Measurements from ENCODE around the gene ANO10. TPM values are rescaled to one million over a fixed set of nuclear protein-coding genes. Genes with fewer than 3 reads are reported as not detected.
"Not testable (repeated sequence)": the region's sequence is repeated elsewhere in the genome, so short reads cannot be mapped to it uniquely, and the experiment has no call there.

The ANO10 gene
- total and polyA plus RNA-seq, 8 donors = 3.6 to 202 (median 12.5) TPM

DNA sequence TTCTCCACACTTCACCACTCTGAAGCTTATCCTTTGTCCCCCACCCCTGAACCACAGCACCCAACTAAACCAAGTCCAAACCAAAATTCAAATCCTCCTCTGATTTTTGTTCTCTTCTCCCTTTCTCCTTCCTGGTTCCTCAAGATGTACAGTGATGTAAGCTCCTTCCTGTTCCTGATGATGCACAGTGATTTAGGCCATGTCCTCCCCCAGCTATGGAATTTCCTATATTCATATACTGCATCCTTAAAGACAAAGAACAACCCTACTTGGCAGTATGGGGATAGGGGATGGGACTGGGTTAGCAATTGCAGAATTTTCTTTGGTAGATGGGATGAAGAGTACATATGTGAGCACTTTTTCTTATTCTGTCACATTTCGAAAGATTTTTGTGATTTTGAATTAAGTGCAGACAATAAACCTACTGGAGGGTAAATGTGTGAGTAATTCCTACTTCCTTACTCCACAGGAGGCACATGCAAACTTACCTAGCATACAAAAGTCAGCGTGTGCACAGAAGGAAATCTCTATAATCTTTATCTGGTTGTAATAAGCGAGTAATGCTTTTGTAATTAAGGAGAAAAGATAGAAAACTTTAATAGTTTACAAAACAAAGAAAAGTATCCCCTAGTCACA, 125.0 kb downstream of the ANO10 start:
- H3K4me3 ChIP-seq = no peak overlapping the region

GRCh38 chr3:43492932-43493331, 128.9 kb downstream of the ANO10 start:
- H3K27ac ChIP-seq; H3K36me3 ChIP-seq; H3K4me3 ChIP-seq; intact Hi-C loops (cut with DNase I; ENCODE audit: low total_unique reads); H3K9me3 ChIP-seq; H3K4me1 ChIP-seq; H3K27me3 ChIP-seq; DNase-seq: not testable (repeated sequence)
- 94 to 97% (median 96%) methylated on average over 4 of the region's 4 CpGs for WGBS, 5 donors

More for the DNA sequence above, 125.0 kb downstream of the ANO10 start:
- no peak overlapping the region for H3K27ac ChIP-seq
- no peaks in the 10 kb centered on the region for H3K27me3 ChIP-seq
- peaks cover 0 to 11% (median 0%) of the 10 kb centered on the region in 4 donors for H3K4me1 ChIP-seq
- DNase-seq = no peak
- 83 to 89% (median 84%) methylated on average over 3 of the region's 3 CpGs for WGBS, 5 donors
- no peaks in the 10 kb centered on the region for H3K9me3 ChIP-seq
- intact Hi-C loops (cut with DNase I; ENCODE audit: low total_unique reads) = no loop called here
- TF ChIP-seq POLR2AphosphoS5 (IDR thresholded peaks at IDR 0.05) = no peak
- no peak for TF ChIP-seq POLR2A (IDR thresholded peaks at IDR 0.05)
- TF ChIP-seq EP300 (IDR thresholded peaks at IDR 0.05) = no peak
- TF ChIP-seq CTCF (IDR thresholded peaks at IDR 0.05) = no peak
- H3K36me3 ChIP-seq = no peaks in the 10 kb centered on the region

- H3K9me3 ChIP-seq; H3K4me1 ChIP-seq; H3K36me3 ChIP-seq; intact Hi-C loops (cut with DNase I; ENCODE audit: low total_unique reads); DNase-seq; H3K27ac ChIP-seq; H3K27me3 ChIP-seq; H3K4me3 ChIP-seq: not testable (repeated sequence)
- WGBS, 5 donors = 59 to 76% (median 69%) methylated on average over 3 of the region's 3 CpGs
Measured at GRCh38 chr3:43491807-43492206, 130.0 kb downstream of the ANO10 start.

DNA sequence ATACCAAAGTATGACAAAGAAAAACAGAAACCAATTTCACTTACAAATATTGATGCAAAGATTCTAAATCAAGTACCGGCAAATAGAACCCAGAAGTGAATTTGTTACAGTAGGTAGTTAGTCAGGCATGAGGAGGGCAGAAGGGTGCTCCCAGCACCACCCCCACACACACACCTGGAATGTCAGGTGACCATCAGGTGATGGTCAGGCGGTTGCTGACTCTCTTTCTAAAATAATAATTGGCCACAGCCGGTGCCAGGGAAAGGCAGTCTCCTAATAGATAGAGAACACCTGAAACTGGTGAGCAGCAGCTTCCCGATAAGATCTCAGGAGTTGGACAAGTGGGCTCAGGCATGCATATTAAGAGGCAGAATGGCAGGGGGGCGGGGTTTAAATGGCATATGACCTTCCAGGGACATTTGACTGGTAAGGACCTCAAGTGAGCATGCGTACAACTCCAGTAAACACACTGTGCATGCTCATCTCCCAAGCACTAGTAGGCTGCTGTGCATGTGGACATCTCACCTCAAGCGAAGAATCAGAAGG, 131.1 kb downstream of the ANO10 start:
- no peaks in the 10 kb centered on the region for H3K36me3 ChIP-seq
- no peak for DNase-seq
- WGBS, 5 donors = 88 to 94% (median 89%) methylated on average over 7 of the region's 7 CpGs
- H3K27ac ChIP-seq = no peak overlapping the region
- no peak overlapping the region for H3K4me3 ChIP-seq
- no peaks in the 10 kb centered on the region for H3K27me3 ChIP-seq
- no peaks in the 10 kb centered on the region for H3K9me3 ChIP-seq
- TF ChIP-seq POLR2AphosphoS5 (IDR thresholded peaks at IDR 0.05) = no peak
- TF ChIP-seq CTCF (IDR thresholded peaks at IDR 0.05) = no peak
- TF ChIP-seq EP300 (IDR thresholded peaks at IDR 0.05) = no peak
- no peaks in the 10 kb centered on the region for H3K4me1 ChIP-seq
- intact Hi-C loops (cut with DNase I; ENCODE audit: low total_unique reads) = no loop called here

DNA sequence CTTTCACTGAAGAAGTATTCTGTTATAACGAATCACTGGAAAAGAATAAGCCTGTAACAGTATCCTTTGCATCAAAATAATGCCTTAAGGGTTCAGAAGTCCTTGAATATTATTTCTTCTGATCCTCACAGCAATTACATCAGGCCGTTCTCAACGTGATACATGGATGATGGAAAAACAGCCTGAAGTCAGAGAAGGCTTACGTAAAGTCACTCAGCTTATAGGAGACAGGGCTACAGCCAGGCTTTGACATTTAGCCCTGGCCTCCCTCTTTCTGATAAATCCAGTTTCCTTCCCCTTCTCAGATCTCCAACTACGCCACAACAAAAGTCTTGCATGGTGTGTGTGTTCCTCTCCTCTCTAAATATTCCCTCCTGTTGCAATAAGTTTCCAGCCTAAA, 131.9 kb downstream of the ANO10 start:
- Histone ChIP-seq H3K27me3 (no peaks in the 10 kb centered on the region), H3K4me1 (no peaks in the 10 kb centered on the region), H3K27ac (no peak overlapping the region), H3K9me3 (no peaks in the 10 kb centered on the region), H3K4me3 (no peak overlapping the region), H3K36me3 (no peaks in the 10 kb centered on the region)
- intact Hi-C loops (cut with DNase I; ENCODE audit: low total_unique reads) = no loop called here
- 67 to 82% (median 75%) methylated on average over 5 of the region's 5 CpGs for WGBS, 5 donors
- TF ChIP-seq EP300 (IDR thresholded peaks at IDR 0.05) (no peak), CTCF (IDR thresholded peaks at IDR 0.05) (no peak), POLR2AphosphoS5 (IDR thresholded peaks at IDR 0.05) (no peak), POLR2A (IDR thresholded peaks at IDR 0.05) (no peak)
- no peak for DNase-seq

Data from stomach (tissue), 9 donors.